Left colon (tissue), 2 donors: Measurements from ENCODE around the gene INIP. TPM values are rescaled to one million over a fixed set of nuclear protein-coding genes. Genes with fewer than 3 reads are reported as not detected.
"Not testable (repeated sequence)": the region's sequence is repeated elsewhere in the genome, so short reads cannot be mapped to it uniquely, and the experiment has no call there.

Experiments
- ATAC-seq: fragments of 200-7000 bp; cut with Tn5 transposase; one replicate; pipeline ENCODE4 v1.9.1; 2020; ENCODE audit warnings: mild to moderate bottlenecking, moderate library complexity
- DNase-seq, 2 donors: peaks; one replicate each; pipeline ENCODE4 v3.0.0-alpha.2; 2020
- intact Hi-C, 2 donors: fragments of 100-400 bp; cut with DNase I in 1 of 2; cut with micrococcal nuclease in 1 of 2; formaldehyde crosslinking; loops; one replicate each; pipeline versions ENCODE4 v1.11.2 to v1.14.0; 2022; cut with DNase I, micrococcal nuclease
- total RNA-seq, 2 donors: library from RNA; stranded (reverse); fragmentation: NEBNext Ultra II Directional; extraction: Animal tissue kit (Norgen Biotek cat#: 25700); gene quantifications; one replicate each; pipeline ENCODE4 v1.2.1, GENCODE V29; 2021
- donor health status: DM: no; HTN: no; CAD: no.
- donor health status: DM: yes; HTN: yes; CAD: no.

The INIP gene
- total RNA-seq, 2 donors from 2014 or later, result 27.3 to 31.9 TPM

- no peak for ATAC-seq
- DNase-seq, result no peak
- intact Hi-C loops, result no loop called here
Observed at GRCh38 chr9:112747094-112747493, 29.2 kb upstream of the INIP start.

- intact Hi-C loops, result no loop called here
- ATAC-seq, result no peak
- DNase-seq, result no peak
Observed at GRCh38 chr9:112744177-112744576, 26.3 kb upstream of the INIP start.

GRCh38 chr9:112743216-112743836 is 25.4 kb upstream of the INIP start:
- intact Hi-C loops, result no loop called here

GRCh38 chr9:112734892-112735291 is 17.0 kb upstream of the INIP start:
- ATAC-seq (no peak), DNase-seq (no peak)
- intact Hi-C loops, result no loop called here

More at GRCh38 chr9:112743216-112743836, 25.4 kb upstream of the INIP start:
- no peak for DNase-seq
- ATAC-seq, result peak; percentile 42

- DNase-seq (peak; percentile 37 to 57), ATAC-seq (peak; percentile 96)
- intact Hi-C loops, result no loop called here
Observed at GRCh38 chr9:112731971-112732370, 14.1 kb upstream of the INIP start.

- no peak for ATAC-seq
- no peak for DNase-seq
- intact Hi-C loops, result no loop called here
Observed at GRCh38 chr9:112728401-112728800, 10.5 kb upstream of the INIP start.

GRCh38 chr9:112726428-112726827 is 8.5 kb upstream of the INIP start:
- ATAC-seq (no peak), DNase-seq (no peak)
- intact Hi-C loops, result no loop called here

- intact Hi-C loops, result no loop called here
- DNase-seq (no peak), ATAC-seq (peak; percentile 40)
Observed at GRCh38 chr9:112725961-112726360, 8.0 kb upstream of the INIP start.

GRCh38 chr9:112722749-112723148 is 4.8 kb upstream of the INIP start:
- ATAC-seq, DNase-seq, intact Hi-C loops: not testable (repeated sequence)

- ATAC-seq (no peak), DNase-seq (no peak)
- intact Hi-C loops, result no loop called here
Observed at GRCh38 chr9:112720113-112720780, 2.3 kb upstream of the INIP start.

GRCh38 chr9:112719696-112720095 is 1.8 kb upstream of the INIP start:
- intact Hi-C loops, result loop anchor here in 1 of 2 donors (10.0 kb wide), 1 partner anchor 345 kb away; no protein-coding TSS in a partner anchor
- ATAC-seq, result no peak
- no peak for DNase-seq

GRCh38 chr9:112719241-112719691 is 1.3 kb upstream of the INIP start:
- DNase-seq (no peak), ATAC-seq (no peak)
- intact Hi-C loops, result loop anchor here in 1 of 2 donors (10.0 kb wide), 1 partner anchor 344 kb away; no protein-coding TSS in a partner anchor

GRCh38 chr9:112712678-112713077 is 5.2 kb downstream of the INIP start:
- intact Hi-C loops, result loop anchor here in 1 of 2 donors (5.0 to 10.0 kb wide), 2 partner anchors 80 to 338 kb away; no protein-coding TSS in a partner anchor
- no peak for ATAC-seq
- DNase-seq, result no peak

GRCh38 chr9:112711050-112711689 is 6.7 kb downstream of the INIP start:
- ATAC-seq, result peak; percentile 45

GRCh38 chr9:112705768-112706427 is 12.0 kb downstream of the INIP start:
- DNase-seq (no peak), ATAC-seq (peak; percentile 91)
- intact Hi-C loops, result no loop called here

More at GRCh38 chr9:112711050-112711689, 6.7 kb downstream of the INIP start:
- DNase-seq, result no peak
- intact Hi-C loops, result loop anchor here in 1 of 2 donors (5.0 to 10.0 kb wide), 2 partner anchors 81 to 336 kb away; no protein-coding TSS in a partner anchor

- intact Hi-C loops, result no loop called here
- DNase-seq (no peak), ATAC-seq (no peak)
Observed at GRCh38 chr9:112703304-112703703, 14.6 kb downstream of the INIP start.

- intact Hi-C loops, result no loop called here
- ATAC-seq (no peak), DNase-seq (no peak)
Observed at GRCh38 chr9:112700085-112700484, 17.8 kb downstream of the INIP start.

- DNase-seq, result no peak
- no peak for ATAC-seq
- intact Hi-C loops, result no loop called here
Observed at GRCh38 chr9:112699230-112699629, 18.7 kb downstream of the INIP start.

GRCh38 chr9:112696461-112696860 is 21.5 kb downstream of the INIP start:
- ATAC-seq (no peak), DNase-seq (no peak)
- intact Hi-C loops, result no loop called here
